HG03575 (cell line): ENCODE data around the gene PRRT1.
"Not testable (repeated sequence)": the region's sequence is repeated elsewhere in the genome, so short reads cannot be mapped to it uniquely, and the experiment has no call there.

ENCODE experiments used
- ATAC-seq: cut with Tn5 transposase; IDR thresholded peaks from one replicate; pipeline ENCODE4 v1.9.1; 2021; ENCODE audit not compliant: unreplicated experiment, insufficient number of reproducible peaks, low FRiP score; ENCODE audit errors: extremely low read depth

PRRT1 gene

GRCh38 chr6:32109765-32110160 lies 42.0 kb downstream of the PRRT1 start:
- ATAC-seq = no peak

DNA sequence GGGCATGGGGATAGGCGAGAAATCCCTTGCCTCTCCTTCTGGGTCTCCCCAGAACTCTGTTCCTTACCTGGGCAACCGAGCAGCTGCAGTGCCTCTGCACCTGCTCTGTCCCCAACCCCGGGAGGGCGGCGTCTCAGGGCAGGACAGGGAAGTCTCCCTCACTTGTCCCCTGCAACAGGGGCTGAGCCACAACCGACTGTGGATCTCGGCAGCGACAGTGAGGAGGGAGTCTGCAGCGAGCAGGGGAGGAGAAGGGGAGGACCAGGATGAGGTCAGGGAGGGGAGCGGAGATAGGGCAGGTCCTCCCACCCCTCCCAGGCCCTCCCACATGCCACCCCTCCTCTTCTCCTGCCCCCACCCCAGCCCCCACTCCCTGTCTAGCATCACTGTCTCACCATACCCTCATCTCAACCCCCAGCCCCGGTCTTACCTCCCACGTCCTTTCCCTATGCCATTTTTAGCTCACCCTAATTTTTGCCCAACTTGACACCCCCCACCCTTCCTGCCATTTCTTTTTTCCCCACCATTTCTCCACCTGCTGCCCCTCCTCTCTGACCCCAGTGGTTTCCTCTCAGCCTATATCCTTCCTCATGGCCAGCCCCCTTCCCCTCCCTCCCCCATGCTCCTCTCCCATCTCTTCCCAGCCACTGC lies 42.5 kb downstream of the PRRT1 start, which contains the start of gene TNXB:
Gene TNXB, minus strand, starts transcription at position 225 of the 651 bp plus-strand sequence. CDS start 11,140 bp downstream, outside the sequence.
- no peak for ATAC-seq

DNA sequence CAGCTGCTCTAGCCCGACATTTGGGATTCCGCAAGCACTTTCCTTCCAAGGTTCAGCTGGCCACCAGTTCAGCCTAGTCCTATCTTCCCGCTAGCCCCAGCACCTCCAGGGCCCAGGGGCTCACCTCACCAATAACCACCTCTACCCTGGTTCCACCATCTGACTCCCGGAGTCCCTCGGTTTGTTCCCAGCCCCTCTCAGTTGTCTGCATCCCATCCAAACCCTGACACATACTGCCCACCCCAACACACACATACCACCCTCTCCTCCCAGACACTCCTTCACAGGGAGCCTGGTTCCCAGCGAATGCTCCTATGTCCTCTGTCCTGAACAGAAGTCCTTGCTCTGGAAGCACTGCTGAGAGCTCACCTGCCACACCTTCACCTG lies 43.0 kb downstream of the PRRT1 start:
- no peak for ATAC-seq

DNA sequence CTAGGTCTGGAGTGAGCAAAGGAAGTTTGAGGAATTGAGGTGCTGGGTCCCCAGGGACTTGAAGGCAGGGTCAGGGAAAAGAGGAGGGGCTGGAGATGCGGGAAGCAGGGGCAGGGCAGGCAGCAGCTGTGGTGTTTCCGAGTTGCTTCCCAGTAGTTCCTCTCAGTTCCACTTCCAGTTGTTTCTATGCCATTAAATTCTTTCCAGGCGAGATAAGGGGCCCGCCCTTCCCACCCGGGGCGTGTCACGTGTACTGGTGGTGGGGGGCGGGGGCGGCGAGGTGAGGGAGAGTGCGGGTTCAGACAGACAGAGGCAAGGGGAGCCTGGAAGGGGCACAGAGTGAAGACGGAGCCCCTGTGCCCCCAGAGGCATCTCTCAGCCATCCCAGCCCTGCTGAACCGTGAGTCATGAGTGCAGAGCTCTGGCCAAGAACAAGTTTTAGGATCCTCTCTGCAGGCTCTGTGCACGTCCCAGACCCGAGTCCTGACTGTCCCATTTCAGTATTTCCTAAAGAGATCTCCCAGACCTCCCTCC lies 43.6 kb downstream of the PRRT1 start:
- ATAC-seq = no peak

DNA sequence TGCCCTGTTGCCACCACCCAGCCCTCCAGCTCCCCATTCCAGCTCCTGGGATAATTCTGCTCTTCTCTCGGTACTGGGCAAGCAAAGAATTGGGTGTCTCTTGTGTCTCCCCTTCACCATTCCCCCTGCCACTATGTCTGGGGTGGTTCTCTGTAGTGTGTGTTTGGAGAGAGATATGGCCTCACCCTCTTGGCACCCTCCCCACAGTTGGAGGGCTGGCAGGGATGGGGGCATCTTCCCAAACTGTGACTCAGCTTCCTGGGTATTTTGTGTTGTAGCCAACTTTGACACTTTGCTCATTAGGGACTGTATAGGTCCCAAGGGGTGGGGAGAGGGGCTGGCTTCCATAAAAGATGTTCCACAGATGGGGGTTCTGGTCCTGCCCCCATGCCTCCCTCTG lies 44.3 kb downstream of the PRRT1 start:
- ATAC-seq = no peak

DNA sequence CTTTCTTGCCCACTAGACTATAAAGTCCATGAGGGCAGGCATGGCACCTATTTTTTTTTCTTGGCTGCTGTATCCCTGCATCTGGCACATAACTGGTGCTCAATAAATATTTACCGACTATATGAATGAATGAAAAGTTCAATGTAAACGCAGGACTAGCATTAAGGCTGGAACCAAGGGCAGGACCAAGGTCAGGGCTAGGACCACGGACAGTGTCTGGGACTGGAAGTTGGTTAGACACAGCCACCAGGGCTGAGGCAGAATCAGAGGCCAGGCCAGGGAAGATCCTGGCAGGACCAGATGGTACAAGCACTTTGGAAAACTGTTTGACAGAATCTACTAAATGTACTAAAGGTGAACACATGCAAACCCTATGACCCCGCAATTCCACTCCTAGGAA lies 46.3 kb downstream of the PRRT1 start:
- ATAC-seq = no peak

- ATAC-seq = no peak
Measured at GRCh38 chr6:32102255-32102654, 49.5 kb downstream of the PRRT1 start.

DNA sequence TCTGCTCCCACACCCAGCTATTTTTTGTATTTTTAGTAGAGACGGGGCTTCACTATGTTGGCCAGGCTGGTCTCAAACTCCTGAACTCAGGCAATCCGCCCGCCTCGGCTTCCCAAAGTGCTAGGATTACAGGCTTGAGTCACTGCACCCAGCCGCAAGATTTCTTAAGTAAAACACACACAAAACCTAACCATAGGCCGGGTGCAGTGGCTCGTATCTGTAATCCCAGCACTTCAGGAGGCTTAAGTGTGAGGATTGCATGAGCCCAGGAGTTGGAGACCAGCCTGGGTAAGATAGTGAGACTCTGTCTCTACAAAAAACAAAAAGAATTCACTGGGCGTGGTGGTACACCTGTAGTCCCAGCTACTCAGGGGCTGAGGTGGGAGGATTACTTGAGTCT lies 51.5 kb downstream of the PRRT1 start:
- not testable (repeated sequence) for ATAC-seq
